Activated B cell treated with CpG ODN at 0.5 μM for 24 hours (primary cell): ENCODE measurements around the gene AREG. TPM values are rescaled to one million over a fixed set of nuclear protein-coding genes. Genes with fewer than 3 reads are reported as not detected.

Source experiments
- ATAC-seq: fragments of 200-7000 bp; cut with Tn5 transposase; one replicate; pipeline ENCODE4 v1.10.0; 2021; ENCODE audit warnings: low read depth, mild to moderate bottlenecking, moderate library complexity
- CTCF ChIA-PET: fragments of 350-600 bp; sonication (Branson Sonifier 250); formaldehyde crosslinking; loops from one replicate; lab custom pipeline; 2021; ENCODE audit warnings: antibody characterized with exemption; lab: Charles Lee
- POLR2A ChIA-PET: fragments of 350-600 bp; sonication (Branson Sonifier 250); formaldehyde crosslinking; loops from one replicate; lab custom pipeline; 2021; ENCODE audit warnings: antibody characterized with exemption; lab: Charles Lee
- DNase-seq: peaks from one replicate; pipeline ENCODE4 v3.0.0; 2022
- H3K27ac Mint-ChIP-seq: one replicate; pipeline ENCODE4 v1.8.0; 2020; ENCODE audit warnings: mixed read lengths
- H3K27me3 Mint-ChIP-seq: one replicate; pipeline ENCODE4 v1.8.0; 2021; ENCODE audit warnings: mixed read lengths
- H3K36me3 Mint-ChIP-seq: one replicate; pipeline ENCODE4 v1.8.0; 2021; ENCODE audit warnings: low read depth, mixed read lengths
- H3K4me1 Mint-ChIP-seq: one replicate; pipeline ENCODE4 v1.8.0; 2021; ENCODE audit warnings: mixed read lengths
- H3K4me3 Mint-ChIP-seq: one replicate; pipeline ENCODE4 v1.8.0; 2020; ENCODE audit warnings: mild to moderate bottlenecking, mixed read lengths
- H3K9me3 Mint-ChIP-seq: one replicate; pipeline ENCODE4 v1.8.0; 2020; ENCODE audit warnings: mixed read lengths
- CTCF ChIP-seq: fragments of 200-600 bp; IDR thresholded peaks from one replicate; pipeline ENCODE4 v1.8.0; 2022; ENCODE audit warnings: antibody characterized with exemption, mild to moderate bottlenecking
- intact Hi-C: fragments of 100-400 bp; cut with micrococcal nuclease; formaldehyde crosslinking; loops from one replicate; pipeline ENCODE4 v1.15.1; 2024
- total RNA-seq: library from RNA; stranded (reverse); gene quantifications from 2 replicates; pipeline ENCODE4 v1.2.3, GENCODE V29; 2022

Gene AREG
- total RNA-seq, 1 donor from 2014 or later: 2.1 TPM

- no peaks in the 10 kb centered on the region for H3K36me3 Mint-ChIP-seq
- POLR2A ChIA-PET: no interaction called here
- no peaks in the 10 kb centered on the region for H3K27me3 Mint-ChIP-seq
- intact Hi-C loops: loop anchor here (10.0 kb wide), 1 partner anchor 1285 kb away; the partner anchor contains the start of gene USO1
- no peaks in the 10 kb centered on the region for H3K9me3 Mint-ChIP-seq
- CTCF ChIA-PET: no interaction called here
- DNase-seq (no peak), ATAC-seq (no peak)
- peaks cover 6% of the 10 kb centered on the region for H3K4me1 Mint-ChIP-seq
- H3K4me3 Mint-ChIP-seq: no peak overlapping the region
- no peak overlapping the region for H3K27ac Mint-ChIP-seq
- no peak for TF ChIP-seq CTCF
Observed at GRCh38 chr4:74439952-74440351, 5.0 kb upstream of the AREG start.

GRCh38 chr4:74440356-74440755, 4.6 kb upstream of the AREG start:
- H3K4me3 Mint-ChIP-seq: no peak overlapping the region
- H3K9me3 Mint-ChIP-seq: no peaks in the 10 kb centered on the region
- POLR2A ChIA-PET: no interaction called here
- no peak for DNase-seq
- H3K4me1 Mint-ChIP-seq: peaks cover 9% of the 10 kb centered on the region
- intact Hi-C loops: loop anchor here (10.0 kb wide), 1 partner anchor 1284 kb away; the partner anchor contains the start of gene USO1
- no peak overlapping the region for H3K27ac Mint-ChIP-seq
- TF ChIP-seq CTCF: no peak
- CTCF ChIA-PET: no interaction called here
- no peaks in the 10 kb centered on the region for H3K27me3 Mint-ChIP-seq
- H3K36me3 Mint-ChIP-seq: peaks cover 3% of the 10 kb centered on the region
- no peak for ATAC-seq

- ChIA-PET CTCF (no interaction called here), POLR2A (no interaction called here)
- intact Hi-C loops: loop anchor here (10.0 kb wide), 1 partner anchor 1283 kb away; the partner anchor contains the start of gene USO1
Observed at GRCh38 chr4:74441744-74442143, 3.2 kb upstream of the AREG start.

GRCh38 chr4:74446193-74446868, 1.4 kb downstream of the AREG start:
- Mint-ChIP-seq H3K9me3 (no peaks in the 10 kb centered on the region), H3K27ac (no peak overlapping the region), H3K4me1 (peaks cover 17% of the 10 kb centered on the region), H3K36me3 (peaks cover 9% of the 10 kb centered on the region), H3K27me3 (peaks cover 3% of the 10 kb centered on the region), H3K4me3 (no peak overlapping the region)
- ChIA-PET POLR2A (interaction anchor here (2.1 kb wide), 1 partner anchor 48 kb away, joined by 12 read pairs; no protein-coding TSS in a partner anchor), CTCF (no interaction called here)
- DNase-seq (no peak), ATAC-seq (no peak)
- intact Hi-C loops: loop anchor here (5.0 to 10.0 kb wide), 3 partner anchors 86 to 1278 kb away; partner anchors contain the start of gene USO1
- TF ChIP-seq CTCF: no peak

More at GRCh38 chr4:74441744-74442143, 3.2 kb upstream of the AREG start:
- Mint-ChIP-seq H3K27me3 (no peaks in the 10 kb centered on the region), H3K4me3 (no peak overlapping the region), H3K27ac (no peak overlapping the region), H3K36me3 (peaks cover 5% of the 10 kb centered on the region), H3K9me3 (no peaks in the 10 kb centered on the region), H3K4me1 (peaks cover 14% of the 10 kb centered on the region)
- no peak for TF ChIP-seq CTCF
- no peak for DNase-seq
- no peak for ATAC-seq

GRCh38 chr4:74446896-74447295, 2.0 kb downstream of the AREG start:
- Mint-ChIP-seq H3K9me3 (no peaks in the 10 kb centered on the region), H3K4me3 (no peak overlapping the region), H3K36me3 (peaks cover 9% of the 10 kb centered on the region), H3K27me3 (peaks cover 3% of the 10 kb centered on the region), H3K27ac (no peak overlapping the region), H3K4me1 (peaks cover 18% of the 10 kb centered on the region)
- CTCF ChIA-PET: no interaction called here
- POLR2A ChIA-PET: no interaction called here
- DNase-seq (no peak), ATAC-seq (no peak)
- intact Hi-C loops: loop anchor here (5.0 to 10.0 kb wide), 3 partner anchors 85 to 1278 kb away; partner anchors contain the start of gene USO1
- no peak for TF ChIP-seq CTCF
